GM23338 (cell line): Measurements from ENCODE around the gene C6orf120. TPM values are rescaled to one million over a fixed set of nuclear protein-coding genes. Genes with fewer than 3 reads are reported as not detected.

Source experiments
- ATAC-seq: fragments of 200-7000 bp; cut with Tn5 transposase; 3 replicates; pipeline ENCODE4 v1.9.1; 2020
- DNase-seq: peaks from one replicate; pipeline ENCODE4 v3.0.0-alpha.2; 2015; ENCODE audit warnings: low spot score
- H2AFZ ChIP-seq: fragments of 200-600 bp; sonication (generic); 2 replicates; pipeline ENCODE4 v1.8.0; 2016; ENCODE audit warnings: antibody characterized with exemption, mild to moderate bottlenecking, moderate library complexity
- H3F3A ChIP-seq: fragments of 200-600 bp; sonication (generic); replicated peaks from 2 replicates; pipeline ENCODE4 v1.8.0; 2017; ENCODE audit warnings: antibody characterized with exemption, mixed run types, low read depth
- H3K27ac ChIP-seq: fragments of 200-600 bp; sonication (generic); 2 replicates; pipeline ENCODE4 v1.6.1; 2016; ENCODE audit warnings: low read depth
- H3K27me3 ChIP-seq: fragments of 200-600 bp; sonication (generic); 2 replicates; pipeline ENCODE4 v1.8.0; 2016; ENCODE audit warnings: mild to moderate bottlenecking, mixed run types, moderate library complexity; ENCODE audit not compliant: insufficient read depth
- H3K36me3 ChIP-seq: fragments of 200-600 bp; sonication (generic); 2 replicates; pipeline ENCODE4 v1.8.0; 2016; ENCODE audit warnings: mild to moderate bottlenecking; ENCODE audit not compliant: insufficient read depth
- H3K4me1 ChIP-seq: fragments of 200-600 bp; sonication (generic); 2 replicates; pipeline ENCODE4 v1.8.0; 2016; ENCODE audit warnings: mild to moderate bottlenecking, moderate library complexity; ENCODE audit not compliant: insufficient read depth
- H3K4me2 ChIP-seq: fragments of 200-600 bp; sonication (generic); 2 replicates; pipeline ENCODE4 v1.7.1; 2017; ENCODE audit warnings: mixed run types
- H3K4me3 ChIP-seq: fragments of 200-600 bp; sonication (generic); 2 replicates; pipeline ENCODE4 v1.6.1; 2016; ENCODE audit warnings: mixed run types
- H3K79me2 ChIP-seq: fragments of 200-600 bp; sonication (generic); replicated peaks from 2 replicates; pipeline ENCODE4 v1.8.0; 2017; ENCODE audit warnings: mild to moderate bottlenecking; ENCODE audit not compliant: insufficient read depth
- H3K9me2 ChIP-seq: fragments of 200-600 bp; sonication (generic); 2 replicates; pipeline ENCODE4 v1.8.0; 2017; ENCODE audit not compliant: insufficient read depth
- H4K20me1 ChIP-seq: fragments of 200-600 bp; sonication (generic); replicated peaks from 2 replicates; pipeline ENCODE4 v1.8.0; 2017; ENCODE audit warnings: mild to moderate bottlenecking; ENCODE audit not compliant: insufficient read depth
- H3K27ac Mint-ChIP-seq: 2 replicates; pipeline ENCODE4 v1.8.0; 2020; ENCODE audit warnings: inconsistent platforms, mild to moderate bottlenecking, moderate library complexity, mixed read lengths
- H3K27me3 Mint-ChIP-seq: 3 replicates; pipeline ENCODE4 v1.8.0; 2022; ENCODE audit warnings: low read depth, mild to moderate bottlenecking, moderate library complexity, mixed read lengths, inconsistent platforms; ENCODE audit not compliant: insufficient read depth, poor library complexity
- H3K36me3 Mint-ChIP-seq: 3 replicates; pipeline ENCODE4 v1.8.0; 2021; ENCODE audit warnings: low read depth, mild to moderate bottlenecking, inconsistent platforms, moderate library complexity, mixed read lengths
- H3K4me1 Mint-ChIP-seq: 3 replicates; pipeline ENCODE4 v1.8.0; 2020; ENCODE audit warnings: mild to moderate bottlenecking, inconsistent platforms, mixed read lengths
- H3K4me3 Mint-ChIP-seq: 3 replicates; pipeline ENCODE4 v1.8.0; 2021; ENCODE audit warnings: moderate library complexity, mild to moderate bottlenecking, inconsistent platforms, mixed read lengths
- H3K9me3 Mint-ChIP-seq: 3 replicates; pipeline ENCODE4 v1.8.0; 2020; ENCODE audit warnings: moderate library complexity, mild to moderate bottlenecking, inconsistent platforms, mixed read lengths
- EZH2 ChIP-seq: fragments of 200-600 bp; sonication (generic); IDR thresholded peaks from one replicate; pipeline ENCODE4 v1.8.0; 2017; ENCODE audit warnings: antibody characterized with exemption, mild to moderate bottlenecking, low read depth; ENCODE audit not compliant: unreplicated experiment
- EZH2phosphoT487 ChIP-seq: fragments of 200-600 bp; sonication (generic); IDR thresholded peaks from one replicate; pipeline ENCODE4 v1.8.1; 2018; ENCODE audit warnings: antibody characterized with exemption; ENCODE audit not compliant: unreplicated experiment
- JUNB ChIP-seq: IDR thresholded peaks from one replicate; pipeline ENCODE4 v1.6.1; 2016; ENCODE audit warnings: antibody characterized with exemption; ENCODE audit not compliant: unreplicated experiment
- NANOG ChIP-seq: IDR thresholded peaks from 2 replicates; pipeline ENCODE4 v1.6.1; 2016; ENCODE audit warnings: antibody characterized with exemption, borderline replicate concordance
- POLR2AphosphoS5 ChIP-seq: IDR thresholded peaks from 2 replicates; pipeline ENCODE4 v1.6.1; 2016; ENCODE audit warnings: antibody characterized with exemption, low read depth
- STAT1 ChIP-seq: IDR thresholded peaks from one replicate; pipeline ENCODE4 v1.6.1; 2016; ENCODE audit warnings: antibody characterized with exemption; ENCODE audit not compliant: unreplicated experiment
- polyA plus RNA-seq: library from polyadenylated mRNA; unstranded; fragments of >200 nt; fragmentation: Nextera tagmentation; extraction: Ambion mirVana; gene quantifications from 2 replicates; pipeline ENCODE4 v1.2.1, GENCODE V29; 2016
- total RNA-seq: library from RNA; depleted of rRNA; stranded (reverse); fragments of >200 nt; shearing (Covaris generic); gene quantifications from 2 replicates; pipeline ENCODE4 v1.2.3, GENCODE V29; 2014
- TF ChIP-seq, protein P1 (sequence below): fragments of 250-450 bp; sonication (Bioruptor Pico); IDR thresholded peaks from 2 replicates; pipeline ENCODE4 v1.5.0; 2020; ENCODE audit warnings: mild to moderate bottlenecking, moderate library complexity
- TF ChIP-seq, protein P2 (sequence below): IDR thresholded peaks from 2 replicates; pipeline ENCODE4 v1.6.1; 2016; ENCODE audit warnings: antibody characterized with exemption

The C6orf120 gene
- total and polyA plus RNA-seq, 2 experiments from 2014 or later = 18.8 to 57.3 TPM

DNA sequence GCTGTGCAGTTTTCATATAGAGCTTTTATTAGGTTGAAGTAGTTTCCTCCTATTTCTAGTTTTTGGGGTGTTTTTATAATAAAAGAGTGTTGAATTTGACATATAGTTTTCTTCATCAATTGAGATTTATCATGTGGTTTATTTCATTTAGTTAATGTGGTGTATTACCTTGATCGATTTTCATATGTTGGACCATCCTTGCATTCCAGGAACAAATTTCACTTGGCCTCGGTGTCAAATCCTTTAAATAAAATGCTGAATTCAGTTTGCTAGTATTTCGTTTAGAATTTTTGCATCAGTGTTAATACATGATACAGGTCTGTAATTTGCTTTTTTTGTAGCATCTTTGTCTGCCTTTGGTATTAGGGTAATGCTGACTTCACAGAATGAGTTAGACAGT, 43.5 kb downstream of the C6orf120 start (continued):
- TF ChIP-seq, protein P1, sequence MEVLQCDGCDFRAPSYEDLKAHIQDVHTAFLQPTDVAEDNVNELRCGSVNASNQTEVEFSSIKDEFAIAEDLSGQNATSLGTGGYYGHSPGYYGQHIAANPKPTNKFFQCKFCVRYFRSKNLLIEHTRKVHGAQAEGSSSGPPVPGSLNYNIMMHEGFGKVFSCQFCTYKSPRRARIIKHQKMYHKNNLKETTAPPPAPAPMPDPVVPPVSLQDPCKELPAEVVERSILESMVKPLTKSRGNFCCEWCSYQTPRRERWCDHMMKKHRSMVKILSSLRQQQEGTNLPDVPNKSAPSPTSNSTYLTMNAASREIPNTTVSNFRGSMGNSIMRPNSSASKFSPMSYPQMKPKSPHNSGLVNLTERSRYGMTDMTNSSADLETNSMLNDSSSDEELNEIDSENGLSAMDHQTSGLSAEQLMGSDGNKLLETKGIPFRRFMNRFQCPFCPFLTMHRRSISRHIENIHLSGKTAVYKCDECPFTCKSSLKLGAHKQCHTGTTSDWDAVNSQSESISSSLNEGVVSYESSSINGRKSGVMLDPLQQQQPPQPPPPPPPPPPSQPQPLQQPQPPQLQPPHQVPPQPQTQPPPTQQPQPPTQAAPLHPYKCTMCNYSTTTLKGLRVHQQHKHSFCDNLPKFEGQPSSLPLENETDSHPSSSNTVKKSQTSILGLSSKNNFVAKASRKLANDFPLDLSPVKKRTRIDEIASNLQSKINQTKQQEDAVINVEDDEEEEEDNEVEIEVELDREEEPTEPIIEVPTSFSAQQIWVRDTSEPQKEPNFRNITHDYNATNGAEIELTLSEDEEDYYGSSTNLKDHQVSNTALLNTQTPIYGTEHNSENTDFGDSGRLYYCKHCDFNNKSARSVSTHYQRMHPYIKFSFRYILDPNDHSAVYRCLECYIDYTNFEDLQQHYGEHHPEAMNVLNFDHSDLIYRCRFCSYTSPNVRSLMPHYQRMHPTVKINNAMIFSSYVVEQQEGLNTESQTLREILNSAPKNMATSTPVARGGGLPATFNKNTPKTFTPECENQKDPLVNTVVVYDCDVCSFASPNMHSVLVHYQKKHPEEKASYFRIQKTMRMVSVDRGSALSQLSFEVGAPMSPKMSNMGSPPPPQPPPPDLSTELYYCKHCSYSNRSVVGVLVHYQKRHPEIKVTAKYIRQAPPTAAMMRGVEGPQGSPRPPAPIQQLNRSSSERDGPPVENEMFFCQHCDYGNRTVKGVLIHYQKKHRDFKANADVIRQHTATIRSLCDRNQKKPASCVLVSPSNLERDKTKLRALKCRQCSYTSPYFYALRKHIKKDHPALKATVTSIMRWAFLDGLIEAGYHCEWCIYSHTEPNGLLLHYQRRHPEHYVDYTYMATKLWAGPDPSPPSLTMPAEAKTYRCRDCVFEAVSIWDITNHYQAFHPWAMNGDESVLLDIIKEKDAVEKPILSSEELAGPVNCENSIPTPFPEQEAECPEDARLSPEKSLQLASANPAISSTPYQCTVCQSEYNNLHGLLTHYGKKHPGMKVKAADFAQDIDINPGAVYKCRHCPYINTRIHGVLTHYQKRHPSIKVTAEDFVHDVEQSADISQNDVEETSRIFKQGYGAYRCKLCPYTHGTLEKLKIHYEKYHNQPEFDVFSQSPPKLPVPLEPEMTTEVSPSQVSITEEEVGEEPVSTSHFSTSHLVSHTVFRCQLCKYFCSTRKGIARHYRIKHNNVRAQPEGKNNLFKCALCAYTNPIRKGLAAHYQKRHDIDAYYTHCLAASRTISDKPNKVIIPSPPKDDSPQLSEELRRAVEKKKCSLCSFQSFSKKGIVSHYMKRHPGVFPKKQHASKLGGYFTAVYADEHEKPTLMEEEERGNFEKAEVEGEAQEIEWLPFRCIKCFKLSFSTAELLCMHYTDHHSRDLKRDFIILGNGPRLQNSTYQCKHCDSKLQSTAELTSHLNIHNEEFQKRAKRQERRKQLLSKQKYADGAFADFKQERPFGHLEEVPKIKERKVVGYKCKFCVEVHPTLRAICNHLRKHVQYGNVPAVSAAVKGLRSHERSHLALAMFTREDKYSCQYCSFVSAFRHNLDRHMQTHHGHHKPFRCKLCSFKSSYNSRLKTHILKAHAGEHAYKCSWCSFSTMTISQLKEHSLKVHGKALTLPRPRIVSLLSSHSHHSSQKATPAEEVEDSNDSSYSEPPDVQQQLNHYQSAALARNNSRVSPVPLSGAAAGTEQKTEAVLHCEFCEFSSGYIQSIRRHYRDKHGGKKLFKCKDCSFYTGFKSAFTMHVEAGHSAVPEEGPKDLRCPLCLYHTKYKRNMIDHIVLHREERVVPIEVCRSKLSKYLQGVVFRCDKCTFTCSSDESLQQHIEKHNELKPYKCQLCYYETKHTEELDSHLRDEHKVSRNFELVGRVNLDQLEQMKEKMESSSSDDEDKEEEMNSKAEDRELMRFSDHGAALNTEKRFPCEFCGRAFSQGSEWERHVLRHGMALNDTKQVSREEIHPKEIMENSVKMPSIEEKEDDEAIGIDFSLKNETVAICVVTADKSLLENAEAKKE (CRISPR knock-in tag) = no peak

DNA sequence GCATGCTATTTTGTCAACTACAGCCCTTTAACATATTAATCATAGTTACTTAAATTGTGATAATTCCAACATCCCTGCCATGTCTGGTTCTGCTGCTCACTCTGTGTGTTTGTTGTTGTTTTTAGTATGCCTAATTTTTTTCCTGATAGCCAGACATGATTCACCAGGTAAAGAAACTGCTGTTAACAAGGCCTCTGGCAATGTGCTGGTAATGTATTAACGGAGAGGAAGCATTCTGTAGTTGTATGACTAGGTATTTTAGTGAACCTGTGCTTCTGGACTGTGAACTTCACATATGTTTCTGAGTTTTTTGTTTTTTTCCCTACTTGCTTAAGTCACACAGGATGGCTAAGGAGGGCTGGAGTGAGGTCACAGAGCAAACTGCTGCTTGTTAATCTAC, 44.6 kb downstream of the C6orf120 start:
- TF ChIP-seq POLR2AphosphoS5 (no peak), EZH2 (no peak), NANOG (no peak), EZH2phosphoT487 (no peak), STAT1 (no peak), JUNB (no peak)
- TF ChIP-seq, protein P2, sequence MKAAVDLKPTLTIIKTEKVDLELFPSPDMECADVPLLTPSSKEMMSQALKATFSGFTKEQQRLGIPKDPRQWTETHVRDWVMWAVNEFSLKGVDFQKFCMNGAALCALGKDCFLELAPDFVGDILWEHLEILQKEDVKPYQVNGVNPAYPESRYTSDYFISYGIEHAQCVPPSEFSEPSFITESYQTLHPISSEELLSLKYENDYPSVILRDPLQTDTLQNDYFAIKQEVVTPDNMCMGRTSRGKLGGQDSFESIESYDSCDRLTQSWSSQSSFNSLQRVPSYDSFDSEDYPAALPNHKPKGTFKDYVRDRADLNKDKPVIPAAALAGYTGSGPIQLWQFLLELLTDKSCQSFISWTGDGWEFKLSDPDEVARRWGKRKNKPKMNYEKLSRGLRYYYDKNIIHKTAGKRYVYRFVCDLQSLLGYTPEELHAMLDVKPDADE = no peak
- TF ChIP-seq, protein P1 (CRISPR knock-in tag) = no peak
- H3K9me3 Mint-ChIP-seq = no peaks in the 10 kb centered on the region

More for the DNA sequence above, 44.6 kb downstream of the C6orf120 start:
- Histone ChIP-seq H3K4me2 (no peak overlapping the region), H4K20me1 (0 out of 2 replicates have a peak, but pooled peaks cover 4% of the 10 kb centered on the region), H3K27me3 (no peaks in the 10 kb centered on the region), H3K4me3 (no peak overlapping the region), H2AFZ (no peak overlapping the region), H3K36me3 (no peaks in the 10 kb centered on the region), H3K4me1 (peaks cover 12% of the 10 kb centered on the region), H3K79me2 (peaks cover 14% of the 10 kb centered on the region), H3K9me2 (no peaks in the 10 kb centered on the region), H3K27ac (no peak overlapping the region), H3F3A (no peaks in the 10 kb centered on the region)
- DNase-seq (no peak), ATAC-seq (no peak)
- H3K4me1 Mint-ChIP-seq = peaks cover 6% of the 10 kb centered on the region; the same call in 2 of the 3 replicates
- H3K27me3 Mint-ChIP-seq = peaks cover 1% of the 10 kb centered on the region
- H3K4me3 Mint-ChIP-seq = no peak overlapping the region
- no peak overlapping the region for H3K27ac Mint-ChIP-seq
- H3K36me3 Mint-ChIP-seq = peaks cover 5% of the 10 kb centered on the region; the same call in 2 of the 3 replicates
